Activated naive CD8-positive, alpha-beta T cell (primary cell): ENCODE data around the gene CFAP74.
"Not testable (repeated sequence)": the region's sequence is repeated elsewhere in the genome, so short reads cannot be mapped to it uniquely, and the experiment has no call there.

ENCODE experiments used
- H3K27ac Mint-ChIP-seq: one replicate; pipeline ENCODE4 v1.8.0; 2021; ENCODE audit warnings: mixed read lengths
- H3K27me3 Mint-ChIP-seq: one replicate; pipeline ENCODE4 v1.8.0; 2021; ENCODE audit warnings: mixed read lengths
- H3K36me3 Mint-ChIP-seq: one replicate; pipeline ENCODE4 v1.8.0; 2021; ENCODE audit warnings: mixed read lengths
- H3K4me1 Mint-ChIP-seq: one replicate; pipeline ENCODE4 v1.8.0; 2021; ENCODE audit warnings: low read depth, mixed read lengths
- H3K4me3 Mint-ChIP-seq: one replicate; pipeline ENCODE4 v1.8.0; 2021; ENCODE audit warnings: mild to moderate bottlenecking, mixed read lengths
- H3K9me3 Mint-ChIP-seq: one replicate; pipeline ENCODE4 v1.8.0; 2021; ENCODE audit warnings: low read depth, mixed read lengths

The CFAP74 gene

DNA sequence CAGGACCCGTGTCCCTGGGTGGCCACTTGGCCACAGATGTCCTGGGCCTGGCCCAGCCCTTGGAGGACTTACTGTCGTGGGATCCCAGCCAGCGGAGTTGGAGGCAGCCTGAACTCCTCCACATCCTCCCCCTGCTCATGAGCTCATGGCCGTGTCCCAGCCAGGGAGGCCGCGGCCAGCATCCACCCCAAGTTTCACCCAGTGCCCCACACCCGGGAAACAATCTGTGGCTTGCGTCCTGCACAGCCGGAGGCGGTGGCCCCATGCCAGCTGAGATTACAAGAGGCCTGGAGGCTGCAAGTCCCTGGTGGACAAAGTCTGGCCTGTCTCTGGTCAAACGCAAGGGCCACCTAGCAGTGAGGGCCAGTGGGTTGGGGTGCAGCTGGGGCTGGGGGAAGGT lies 57.0 kb downstream of the CFAP74 start:
- Mint-ChIP-seq H3K27me3 (no peaks in the 10 kb centered on the region), H3K27ac (no peak overlapping the region), H3K36me3 (no peaks in the 10 kb centered on the region), H3K9me3 (no peaks in the 10 kb centered on the region), H3K4me3 (no peak overlapping the region), H3K4me1 (peaks cover 2% of the 10 kb centered on the region)

DNA sequence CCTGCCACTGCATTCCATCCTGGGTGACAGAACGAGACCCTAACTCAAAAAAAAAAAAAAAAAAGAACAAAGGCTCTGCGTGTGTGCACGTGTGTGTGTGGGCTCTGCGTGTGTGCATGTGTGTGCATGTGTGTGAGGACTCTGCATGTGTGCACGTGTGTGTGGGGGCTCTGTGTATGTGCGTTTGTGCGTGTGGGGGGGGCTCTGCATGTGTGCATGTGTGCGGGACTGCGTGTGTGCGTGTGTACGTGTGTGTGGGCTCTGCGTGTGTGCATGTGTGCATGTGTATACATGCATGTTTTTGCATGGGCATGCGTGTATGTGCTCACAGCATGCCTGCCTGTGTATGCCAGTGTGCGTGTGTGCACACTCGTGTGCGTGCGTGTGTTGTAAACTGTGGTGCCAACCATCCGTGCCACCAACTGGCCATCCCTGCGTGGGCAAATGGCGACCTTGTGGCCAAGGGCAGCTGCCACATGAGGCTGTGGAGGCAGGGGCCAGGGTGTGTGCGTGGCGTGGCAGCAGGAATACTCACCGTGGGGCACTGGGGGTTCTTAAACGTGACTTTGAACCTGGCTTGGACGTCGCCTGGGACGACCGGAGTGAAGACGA lies 57.7 kb downstream of the CFAP74 start:
- no peaks in the 10 kb centered on the region for H3K27me3 Mint-ChIP-seq
- no peaks in the 10 kb centered on the region for H3K9me3 Mint-ChIP-seq
- H3K36me3 Mint-ChIP-seq, result no peaks in the 10 kb centered on the region
- no peak overlapping the region for H3K4me3 Mint-ChIP-seq
- H3K4me1 Mint-ChIP-seq, result peaks cover 2% of the 10 kb centered on the region
- no peak overlapping the region for H3K27ac Mint-ChIP-seq

DNA sequence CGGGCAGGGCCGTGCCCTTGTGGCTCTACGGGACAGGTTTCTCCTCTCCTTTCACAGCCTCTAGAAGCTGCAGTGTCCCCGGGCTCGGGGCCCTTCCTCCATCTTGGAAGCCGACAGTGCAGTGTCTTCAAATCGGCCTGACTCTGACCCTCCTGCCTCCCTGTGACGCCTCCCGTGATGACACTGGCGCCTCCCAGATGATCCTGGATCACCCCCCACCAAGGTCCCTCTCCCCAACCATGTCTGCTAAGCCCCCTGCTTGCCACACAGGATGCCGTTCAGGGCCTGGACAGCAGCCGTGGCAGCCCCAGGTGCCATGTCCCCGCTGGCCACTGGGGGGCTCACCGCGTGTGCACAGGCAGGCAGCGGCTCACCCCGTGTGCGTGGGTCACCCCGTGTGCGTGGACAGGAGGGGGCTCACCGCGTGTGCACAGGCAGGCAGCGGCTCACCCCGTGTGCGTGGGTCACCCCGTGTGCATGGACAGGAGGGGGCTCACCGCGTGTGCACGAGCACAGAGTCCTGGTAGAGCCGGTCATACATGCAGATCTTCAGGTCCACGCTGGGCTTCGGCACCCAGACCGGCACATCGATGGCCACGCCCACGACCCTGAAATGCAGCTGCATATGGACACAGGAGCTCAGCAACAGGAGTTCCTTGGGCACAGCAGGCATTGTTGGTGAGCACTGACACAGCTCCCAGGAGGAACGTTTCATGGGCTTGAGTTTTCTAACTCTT lies 59.6 kb downstream of the CFAP74 start:
- Mint-ChIP-seq H3K9me3 (no peaks in the 10 kb centered on the region), H3K27me3 (no peaks in the 10 kb centered on the region), H3K27ac (no peak overlapping the region), H3K4me1 (peaks cover 2% of the 10 kb centered on the region), H3K4me3 (peak overlapping the region; percentile 38), H3K36me3 (no peaks in the 10 kb centered on the region)

DNA sequence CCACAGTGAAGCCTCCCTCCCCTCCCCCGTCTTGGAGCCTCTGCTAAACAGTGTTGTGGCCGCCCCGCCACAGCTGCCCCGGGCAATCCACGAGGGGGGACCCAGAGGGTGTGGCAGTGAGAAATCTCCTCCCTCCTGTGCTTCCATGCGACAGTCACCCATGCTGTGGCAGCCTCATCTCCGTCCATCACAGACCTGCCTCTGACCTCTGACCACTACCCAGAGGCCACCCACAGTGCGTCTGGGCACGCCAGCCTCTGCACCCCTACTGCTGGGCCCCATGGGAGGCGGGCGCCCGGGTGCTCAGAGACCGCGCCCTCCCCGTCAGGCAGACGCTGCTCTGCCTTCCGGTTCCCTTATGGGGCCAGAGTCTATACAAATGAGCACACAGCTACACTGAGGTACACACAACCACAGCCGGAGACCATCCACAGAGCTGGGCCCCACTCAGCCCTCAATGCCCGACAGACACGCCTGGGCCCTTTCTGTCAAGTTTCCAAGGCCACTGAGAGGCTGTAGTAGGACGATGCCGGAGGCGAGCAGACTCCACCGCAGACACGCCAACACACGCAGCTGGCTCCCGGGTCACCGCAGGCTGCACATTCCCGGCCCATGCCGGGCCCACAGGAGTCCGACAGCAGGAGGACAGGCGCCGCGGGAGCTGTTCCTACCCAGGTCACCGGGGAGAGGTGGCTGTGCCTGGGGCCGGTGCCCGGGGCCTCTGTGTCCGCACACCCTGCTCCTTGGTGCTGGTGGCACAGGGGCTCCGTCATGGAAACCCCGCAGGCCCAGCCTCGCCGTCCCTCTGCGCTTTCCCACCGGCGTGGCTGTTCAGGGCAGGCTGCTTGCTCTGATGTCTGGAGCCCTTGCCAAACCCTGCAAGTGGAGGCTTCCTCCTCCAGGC lies 60.6 kb downstream of the CFAP74 start:
- Mint-ChIP-seq H3K27me3 (no peaks in the 10 kb centered on the region), H3K27ac (no peak overlapping the region), H3K36me3 (no peaks in the 10 kb centered on the region), H3K4me1 (peaks cover 2% of the 10 kb centered on the region), H3K9me3 (no peaks in the 10 kb centered on the region), H3K4me3 (no peak overlapping the region)

DNA sequence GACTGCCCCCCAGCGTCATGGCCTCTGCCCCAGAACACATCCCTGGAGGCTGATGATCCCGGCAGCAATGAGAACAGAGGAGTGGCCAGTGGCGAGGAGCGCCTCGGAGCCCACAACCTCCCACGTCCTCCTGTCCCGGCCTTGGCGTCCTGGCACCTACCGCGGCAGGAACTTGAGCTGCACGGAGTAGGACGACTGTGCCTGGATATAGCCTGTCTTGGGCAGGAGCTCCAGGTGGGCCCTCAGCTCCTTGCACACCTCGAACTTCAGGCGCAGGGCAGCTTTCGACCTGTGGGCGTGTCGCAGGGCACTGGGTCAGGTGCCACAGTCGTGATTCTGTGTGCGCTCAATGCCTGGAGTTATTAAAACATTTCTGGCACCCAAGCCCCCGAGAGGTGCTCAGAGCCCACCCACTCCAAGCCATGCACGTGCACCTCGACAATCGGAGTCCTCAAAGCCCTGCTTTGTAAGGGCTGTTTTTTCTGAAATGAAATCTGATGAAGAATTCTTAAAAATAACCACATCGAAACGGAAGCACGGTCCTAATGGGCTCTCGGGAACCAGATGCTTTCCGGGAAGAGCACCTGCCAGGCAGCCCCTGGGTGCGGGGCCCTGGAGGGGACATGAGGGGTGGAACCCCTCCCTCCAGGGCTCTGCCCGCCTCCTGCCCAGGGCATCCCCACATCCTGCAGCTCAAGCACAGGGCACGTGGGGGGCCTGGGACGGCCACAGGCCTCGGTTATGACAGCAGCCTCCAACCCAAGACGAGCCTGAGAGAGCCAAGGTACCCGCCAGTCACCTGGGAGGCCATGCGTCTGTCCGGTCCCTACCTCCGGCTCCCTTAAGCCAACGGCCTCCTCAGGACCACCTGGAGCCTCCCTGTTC lies 61.5 kb downstream of the CFAP74 start:
- peaks cover 2% of the 10 kb centered on the region for H3K4me1 Mint-ChIP-seq
- no peak overlapping the region for H3K4me3 Mint-ChIP-seq
- H3K27ac Mint-ChIP-seq, result no peak overlapping the region
- H3K36me3 Mint-ChIP-seq, result no peaks in the 10 kb centered on the region
- no peaks in the 10 kb centered on the region for H3K27me3 Mint-ChIP-seq
- no peaks in the 10 kb centered on the region for H3K9me3 Mint-ChIP-seq

DNA sequence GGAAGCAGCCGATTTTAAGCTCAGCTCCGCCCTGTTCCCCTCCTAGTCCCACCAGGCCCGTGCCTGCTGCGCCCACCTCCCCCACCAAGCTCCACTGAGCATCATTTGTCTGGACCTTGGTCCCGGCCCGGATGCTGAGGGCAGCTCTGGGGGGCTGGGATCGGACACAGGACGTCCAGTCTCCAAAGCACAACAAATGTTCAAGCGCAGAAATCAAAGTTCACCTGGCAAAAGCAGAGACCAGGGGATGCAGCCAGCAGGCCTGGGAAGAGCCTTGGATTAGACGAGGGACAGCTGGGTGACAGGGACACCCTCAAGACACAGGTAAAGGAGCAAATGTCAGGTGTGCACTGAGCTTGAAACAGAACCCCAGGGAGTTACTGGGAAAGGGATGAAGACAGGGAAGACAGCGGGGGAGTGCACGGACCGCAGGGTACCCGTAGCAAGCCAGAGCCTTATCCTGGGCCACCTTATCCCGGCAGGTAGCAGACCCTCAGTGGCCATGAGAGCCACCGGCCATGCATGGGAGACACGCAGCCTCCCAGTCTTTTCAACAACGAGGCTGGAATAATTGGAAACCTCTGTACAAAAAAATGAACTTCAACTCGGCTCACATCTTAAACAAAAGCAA lies 62.3 kb downstream of the CFAP74 start:
- no peaks in the 10 kb centered on the region for H3K36me3 Mint-ChIP-seq
- H3K4me3 Mint-ChIP-seq, result no peak overlapping the region
- H3K27ac Mint-ChIP-seq, result no peak overlapping the region
- peaks cover 2% of the 10 kb centered on the region for H3K4me1 Mint-ChIP-seq
- H3K27me3 Mint-ChIP-seq, result no peaks in the 10 kb centered on the region
- H3K9me3 Mint-ChIP-seq, result no peaks in the 10 kb centered on the region

DNA sequence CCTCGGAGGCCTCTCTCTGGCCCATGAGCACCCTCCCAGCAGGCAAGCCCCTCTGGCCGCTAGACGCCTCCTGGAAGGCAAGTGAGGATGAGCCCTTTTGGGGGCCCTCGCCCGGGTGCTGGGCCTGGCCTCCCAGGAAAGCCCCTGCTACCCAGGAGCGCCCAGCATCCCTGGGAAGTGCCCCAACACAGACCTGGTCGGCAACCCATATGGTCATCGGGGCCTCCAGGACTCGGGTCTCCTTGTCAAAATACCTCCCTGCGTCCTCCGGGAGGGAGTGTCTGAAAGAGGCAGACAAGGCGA lies 63.5 kb downstream of the CFAP74 start:
- peaks cover 4% of the 10 kb centered on the region for H3K4me1 Mint-ChIP-seq
- no peaks in the 10 kb centered on the region for H3K36me3 Mint-ChIP-seq
- H3K4me3 Mint-ChIP-seq, result no peak overlapping the region
- no peaks in the 10 kb centered on the region for H3K9me3 Mint-ChIP-seq
- H3K27me3 Mint-ChIP-seq, result peaks cover 2% of the 10 kb centered on the region
- H3K27ac Mint-ChIP-seq, result no peak overlapping the region

DNA sequence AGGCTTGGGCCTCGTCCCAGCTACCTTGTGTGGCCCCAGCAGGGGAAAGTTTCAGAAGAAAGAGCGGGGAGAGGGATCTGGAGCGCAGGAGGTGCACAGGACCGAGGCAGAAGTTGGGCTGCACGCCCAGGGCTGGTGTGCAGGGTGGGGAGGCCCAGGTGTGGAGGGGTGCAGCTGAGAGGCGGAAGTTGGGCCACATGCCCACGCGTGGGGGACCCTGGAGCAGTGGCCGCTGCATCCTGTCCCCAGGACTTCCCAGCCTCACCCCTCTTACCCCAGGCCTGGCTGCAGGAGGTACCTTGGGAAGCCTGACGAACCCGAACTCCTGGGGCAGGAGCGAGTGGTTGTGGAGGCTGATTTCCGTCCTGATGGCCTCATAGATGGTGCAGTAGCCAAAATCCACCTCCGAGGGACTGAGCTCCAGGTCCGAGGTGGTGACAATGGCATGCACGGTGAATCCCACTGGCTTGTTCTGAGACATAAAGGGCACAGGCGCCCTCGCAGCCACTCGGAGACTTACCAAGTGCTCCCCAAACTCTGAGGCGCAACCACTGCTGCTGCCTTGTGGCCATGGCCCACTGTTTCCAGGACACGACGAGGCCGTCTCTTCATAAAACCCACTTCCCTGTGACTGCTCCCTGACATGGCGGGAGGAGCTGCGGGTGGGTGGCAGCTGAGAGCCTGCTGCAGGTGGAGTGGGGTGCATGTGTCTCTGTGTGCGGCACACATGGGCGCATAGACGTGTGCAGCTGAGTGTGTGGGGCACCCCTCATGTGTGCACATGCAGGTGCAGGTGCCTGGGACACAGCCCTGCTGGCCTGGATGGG lies 64.1 kb downstream of the CFAP74 start:
- no peak overlapping the region for H3K27ac Mint-ChIP-seq
- H3K9me3 Mint-ChIP-seq, result no peaks in the 10 kb centered on the region
- H3K4me1 Mint-ChIP-seq, result peaks cover 4% of the 10 kb centered on the region
- H3K4me3 Mint-ChIP-seq, result no peak overlapping the region
- peaks cover 2% of the 10 kb centered on the region for H3K27me3 Mint-ChIP-seq
- H3K36me3 Mint-ChIP-seq, result no peaks in the 10 kb centered on the region

DNA sequence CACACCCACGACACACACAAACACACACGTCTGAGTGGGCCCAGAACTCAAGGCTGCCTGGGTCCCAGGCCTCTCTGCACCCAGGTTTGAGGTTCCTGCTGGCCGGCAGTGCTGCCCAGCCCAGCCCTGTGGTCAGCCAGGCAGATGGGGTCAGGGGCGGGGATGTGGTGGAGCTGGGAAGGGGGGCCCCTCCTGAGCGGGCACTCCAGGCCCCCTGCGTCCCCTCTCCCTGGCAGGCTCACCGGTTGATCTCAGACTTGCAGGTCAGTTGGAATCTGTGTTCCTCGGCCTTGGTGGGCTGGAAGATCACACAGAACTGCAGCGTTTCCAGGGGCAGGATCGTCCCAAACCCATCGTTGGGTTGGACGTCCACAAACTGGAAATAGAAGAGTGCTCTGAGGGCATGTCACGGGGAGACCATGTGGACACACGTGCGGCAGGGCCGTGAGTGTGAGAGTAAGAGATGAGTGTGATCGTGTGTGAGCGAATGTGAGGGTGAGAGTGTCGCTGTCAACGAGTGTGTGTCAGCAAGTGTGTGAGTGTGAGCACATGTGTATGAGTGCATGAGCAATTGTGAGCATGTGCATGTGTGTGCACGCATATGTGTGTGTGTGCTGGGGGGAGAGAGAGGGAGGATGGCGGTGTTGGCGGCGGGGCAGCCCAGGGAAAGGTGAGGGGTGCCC lies 64.8 kb downstream of the CFAP74 start:
- peaks cover 2% of the 10 kb centered on the region for H3K27me3 Mint-ChIP-seq
- H3K4me1 Mint-ChIP-seq, result peaks cover 2% of the 10 kb centered on the region
- H3K27ac Mint-ChIP-seq, result no peak overlapping the region
- no peak overlapping the region for H3K4me3 Mint-ChIP-seq
- H3K36me3 Mint-ChIP-seq, result no peaks in the 10 kb centered on the region
- H3K9me3 Mint-ChIP-seq, result no peaks in the 10 kb centered on the region

DNA sequence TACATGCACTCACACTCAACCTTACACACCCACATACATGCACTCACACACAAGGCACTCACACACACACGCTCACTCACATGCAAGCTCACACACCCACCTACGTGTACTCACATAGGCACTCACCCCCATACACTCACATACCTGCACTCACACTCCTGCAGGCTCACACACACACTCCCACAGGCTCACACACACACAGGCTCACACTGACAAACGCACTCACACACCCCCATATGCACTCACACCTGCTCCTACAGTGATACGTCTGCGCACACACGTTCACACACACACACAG lies 65.4 kb downstream of the CFAP74 start:
- Mint-ChIP-seq H3K27me3 (peaks cover 2% of the 10 kb centered on the region), H3K27ac (no peak overlapping the region)

DNA sequence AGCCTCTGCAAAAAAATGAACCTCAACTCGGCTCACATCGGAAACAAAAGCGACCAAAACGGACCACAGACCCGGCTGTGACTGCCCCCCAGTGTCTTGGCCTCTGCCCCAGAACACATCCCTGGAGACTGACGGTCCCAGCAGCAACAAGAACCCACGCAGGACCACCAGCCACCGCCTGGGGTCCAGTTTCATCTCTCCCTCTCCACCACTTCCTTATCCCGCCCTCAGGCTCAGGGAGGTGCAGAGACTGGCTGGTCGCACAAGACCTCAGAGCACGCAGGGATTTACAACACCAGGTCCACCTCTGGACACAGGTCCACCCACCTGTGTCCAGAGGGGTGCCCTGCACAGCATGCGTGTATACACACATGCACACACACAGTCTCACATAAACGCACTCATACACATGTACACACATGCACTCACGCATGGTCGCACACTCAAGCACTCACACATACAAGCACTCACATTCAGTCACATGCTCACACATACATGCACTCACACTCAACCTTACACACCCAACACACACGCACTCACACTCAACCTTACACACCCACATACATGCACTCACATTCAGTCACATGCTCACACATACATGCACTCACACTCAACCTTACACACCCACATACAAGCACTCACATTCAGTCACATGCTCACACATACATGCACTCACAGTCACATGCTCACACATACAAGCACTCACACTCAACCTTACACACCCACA lies 65.9 kb downstream of the CFAP74 start:
- H3K4me3 Mint-ChIP-seq, result no peak overlapping the region
- no peaks in the 10 kb centered on the region for H3K36me3 Mint-ChIP-seq
- no peaks in the 10 kb centered on the region for H3K9me3 Mint-ChIP-seq
- peaks cover 2% of the 10 kb centered on the region for H3K4me1 Mint-ChIP-seq
- peaks cover 2% of the 10 kb centered on the region for H3K27me3 Mint-ChIP-seq
- H3K27ac Mint-ChIP-seq, result no peak overlapping the region

More for the DNA sequence above, 65.4 kb downstream of the CFAP74 start:
- no peak overlapping the region for H3K4me3 Mint-ChIP-seq
- peaks cover 2% of the 10 kb centered on the region for H3K4me1 Mint-ChIP-seq
- H3K36me3 Mint-ChIP-seq, result no peaks in the 10 kb centered on the region
- no peaks in the 10 kb centered on the region for H3K9me3 Mint-ChIP-seq

DNA sequence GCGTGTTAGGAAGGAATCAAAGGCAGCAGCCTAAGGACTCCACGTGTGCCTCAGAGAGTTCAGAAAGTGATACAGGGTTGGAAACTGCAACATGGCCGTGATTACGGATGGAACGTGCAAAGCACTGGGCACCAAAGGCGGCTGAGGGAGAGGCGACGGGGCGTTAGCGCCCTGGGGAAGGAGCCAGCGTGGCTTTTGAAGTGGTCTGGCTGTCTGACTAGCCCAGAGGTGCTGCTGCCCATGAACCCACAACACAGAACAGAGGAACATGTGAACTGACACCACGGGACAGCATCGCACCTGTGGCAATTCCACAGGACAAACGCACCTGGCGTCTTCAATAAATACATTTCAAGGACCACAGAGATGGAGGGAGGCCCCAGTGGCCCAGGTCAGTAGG lies 66.5 kb downstream of the CFAP74 start:
- H3K4me3 Mint-ChIP-seq, result no peak overlapping the region
- no peaks in the 10 kb centered on the region for H3K9me3 Mint-ChIP-seq
- H3K27ac Mint-ChIP-seq, result no peak overlapping the region
- peaks cover 2% of the 10 kb centered on the region for H3K27me3 Mint-ChIP-seq
- H3K4me1 Mint-ChIP-seq, result peaks cover 2% of the 10 kb centered on the region
- no peaks in the 10 kb centered on the region for H3K36me3 Mint-ChIP-seq

DNA sequence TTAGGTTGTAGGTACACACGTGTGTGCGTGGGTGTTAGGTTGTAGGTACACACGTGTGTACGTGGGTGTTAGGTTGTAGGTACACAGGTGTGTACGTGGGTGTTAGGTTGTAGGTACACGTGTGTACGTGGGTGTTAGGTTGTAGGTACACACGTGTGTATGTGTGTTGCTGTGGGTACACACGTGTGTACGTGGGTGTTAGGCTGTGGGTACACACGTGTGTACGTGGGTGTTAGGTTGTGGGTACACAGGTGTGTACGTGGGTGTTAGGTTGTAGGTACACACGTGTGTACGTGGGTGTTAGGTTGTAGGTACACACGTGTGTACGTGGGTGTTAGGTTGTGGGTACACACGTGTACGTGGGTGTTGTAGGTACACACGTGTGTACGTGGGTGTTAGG lies 68.7 kb downstream of the CFAP74 start:
- H3K9me3 Mint-ChIP-seq, H3K4me3 Mint-ChIP-seq, H3K27ac Mint-ChIP-seq, H3K36me3 Mint-ChIP-seq, H3K4me1 Mint-ChIP-seq, H3K27me3 Mint-ChIP-seq: not testable (repeated sequence)
